ENCODE data around the gene TMEFF2.

GRCh38 chr2:192206399-192206798 is 11.7 kb upstream of the TMEFF2 start:
- TF ChIP-seq CTCF (IDR thresholded peaks at IDR 0.05; ENCODE audit: insufficient read depth, low read depth, low read length) (no peak), EZH2 (IDR thresholded peaks at IDR 0.05; ENCODE audit: insufficient read depth, low read length) (no peak)
